Activated CD8-positive, alpha-beta memory T cell treated with anti-CD3 and anti-CD28 coated beads, Interleukin-2, amount 10 ng/mL, durations not matched to agents 7 days and 5 days (primary cell): ENCODE measurements around the gene PPP5C. TPM values are rescaled to one million over a fixed set of nuclear protein-coding genes. Genes with fewer than 3 reads are reported as not detected.
"Not testable (repeated sequence)": the region's sequence is repeated elsewhere in the genome, so short reads cannot be mapped to it uniquely, and the experiment has no call there.

Source experiments
- ATAC-seq: fragments of 150-1000 bp; cut with Tn5 transposase; one replicate; pipeline ENCODE4 v1.10.0; 2021; ENCODE audit warnings: moderate library complexity
- CTCF ChIA-PET: fragments of 350-600 bp; sonication (Branson Sonifier 250); formaldehyde crosslinking; loops from one replicate; lab custom pipeline; 2021; ENCODE audit warnings: antibody characterized with exemption; lab: Charles Lee
- DNase-seq: peaks from one replicate; pipeline ENCODE4 v3.0.0-alpha.2; 2020
- H3K27ac Mint-ChIP-seq: one replicate; pipeline ENCODE4 v1.8.0; 2021; ENCODE audit warnings: mild to moderate bottlenecking, mixed read lengths
- H3K27me3 Mint-ChIP-seq: one replicate; pipeline ENCODE4 v1.8.0; 2021; ENCODE audit warnings: mixed read lengths
- H3K36me3 Mint-ChIP-seq: one replicate; pipeline ENCODE4 v1.8.0; 2021; ENCODE audit warnings: mild to moderate bottlenecking, mixed read lengths
- H3K4me1 Mint-ChIP-seq: one replicate; pipeline ENCODE4 v1.8.0; 2021; ENCODE audit warnings: mixed read lengths
- H3K4me3 Mint-ChIP-seq: one replicate; pipeline ENCODE4 v1.8.0; 2021; ENCODE audit warnings: mild to moderate bottlenecking, moderate library complexity, mixed read lengths
- H3K9me3 Mint-ChIP-seq: one replicate; pipeline ENCODE4 v1.8.0; 2022; ENCODE audit warnings: low read depth, mixed read lengths
- total RNA-seq, 2 experiments: library from RNA; stranded (reverse); gene quantifications; one replicate each; pipeline ENCODE4 v1.2.3, GENCODE V29; 2021

PPP5C gene
- total RNA-seq, 2 experiments from 2014 or later, result 99.2 to 110 TPM

DNA sequence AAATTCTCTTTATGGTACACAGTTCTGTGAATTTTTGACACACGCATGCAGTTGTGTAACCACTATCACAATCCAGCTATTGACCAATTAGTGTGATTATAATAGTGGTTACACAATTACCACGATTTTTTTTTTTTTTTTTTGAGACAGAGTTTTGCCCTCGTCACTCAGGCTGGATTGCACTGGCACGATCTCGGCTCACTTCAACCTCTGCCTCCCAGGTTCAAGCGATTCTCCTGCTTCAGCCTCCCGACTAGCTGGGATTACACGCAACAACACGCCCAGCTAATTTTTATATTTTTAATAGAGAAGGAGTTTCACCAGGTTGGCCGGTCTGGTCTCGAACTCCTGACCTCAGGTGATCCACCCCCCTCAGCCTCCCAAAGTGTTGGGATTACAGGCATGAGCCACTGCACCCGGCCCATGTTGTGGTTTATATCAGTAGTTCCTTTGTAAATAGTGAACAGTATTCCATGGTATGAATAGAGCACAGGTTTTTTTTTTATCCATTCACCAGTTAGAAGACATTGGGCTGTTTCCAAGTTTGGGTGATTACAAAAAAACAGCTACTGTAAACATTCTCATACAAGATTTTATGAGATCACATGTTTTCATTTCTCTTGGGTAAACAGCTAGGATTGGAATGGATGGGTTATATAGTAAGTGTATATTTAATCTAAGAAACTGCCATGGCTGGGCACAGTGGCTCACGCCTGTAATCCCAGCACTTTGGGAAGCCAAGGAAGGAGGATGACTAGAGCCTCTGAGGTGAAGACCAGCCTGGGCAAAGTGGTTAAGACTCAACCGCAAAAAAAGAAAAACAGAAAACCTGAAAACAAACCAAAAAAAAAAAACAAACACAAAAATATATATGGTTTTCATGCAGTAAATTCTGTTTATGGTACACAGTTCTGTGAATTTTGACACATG is 33.1 kb upstream of the PPP5C start:
- H3K36me3 Mint-ChIP-seq, H3K9me3 Mint-ChIP-seq, H3K4me3 Mint-ChIP-seq, CTCF ChIA-PET, H3K4me1 Mint-ChIP-seq, H3K27ac Mint-ChIP-seq, ATAC-seq, H3K27me3 Mint-ChIP-seq, DNase-seq: not testable (repeated sequence)

DNA sequence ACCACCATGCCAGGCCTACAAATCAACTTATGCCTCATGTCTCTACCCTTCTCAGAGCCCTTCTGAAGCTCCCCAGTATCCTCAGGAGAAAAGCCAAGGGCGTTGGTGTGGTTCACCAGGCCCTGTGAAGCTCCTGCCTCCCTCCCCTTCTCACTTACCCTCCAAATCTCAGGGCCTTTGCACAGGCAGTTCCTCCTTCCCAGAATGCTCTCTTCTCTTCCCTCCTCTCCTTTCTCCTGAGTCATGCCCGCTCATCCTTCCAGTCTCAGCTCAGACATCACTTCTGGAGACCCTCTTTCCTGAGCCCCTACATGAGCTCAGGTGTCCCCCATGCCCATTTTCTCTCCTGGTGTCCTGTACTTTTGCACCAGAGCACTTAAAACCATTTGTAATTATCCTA is 29.5 kb upstream of the PPP5C start:
- DNase-seq (no peak), ATAC-seq (no peak)
- CTCF ChIA-PET, result no interaction called here
- Mint-ChIP-seq H3K36me3 (no peaks in the 10 kb centered on the region), H3K27ac (no peak overlapping the region), H3K4me3 (no peak overlapping the region), H3K4me1 (no peaks in the 10 kb centered on the region), H3K27me3 (no peaks in the 10 kb centered on the region), H3K9me3 (no peaks in the 10 kb centered on the region)

DNA sequence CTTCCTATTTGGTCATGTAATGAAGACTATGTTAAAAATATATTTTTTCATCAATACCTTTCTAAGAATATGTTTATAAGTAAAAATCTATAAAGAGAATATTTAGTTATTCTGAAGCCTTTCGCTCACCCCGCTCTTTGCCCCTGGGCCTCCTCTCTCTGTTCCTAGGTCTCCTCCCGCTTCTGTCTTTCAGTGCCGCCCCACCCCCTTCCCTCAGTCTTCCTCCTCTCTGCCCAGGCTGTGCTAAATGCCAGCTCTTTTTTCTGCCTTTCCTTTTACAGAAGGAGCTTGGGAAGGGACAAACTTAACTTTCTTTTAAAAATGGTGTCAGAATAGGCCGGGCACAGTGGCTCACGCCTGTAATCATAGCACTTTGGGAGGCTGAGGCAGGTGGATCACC is 27.3 kb upstream of the PPP5C start:
- no peak overlapping the region for H3K4me3 Mint-ChIP-seq
- no peak for ATAC-seq
- no peak for DNase-seq
- H3K27ac Mint-ChIP-seq, result no peak overlapping the region
- H3K36me3 Mint-ChIP-seq, result no peaks in the 10 kb centered on the region
- no peaks in the 10 kb centered on the region for H3K9me3 Mint-ChIP-seq
- no peaks in the 10 kb centered on the region for H3K4me1 Mint-ChIP-seq
- no peaks in the 10 kb centered on the region for H3K27me3 Mint-ChIP-seq
- CTCF ChIA-PET, result no interaction called here

DNA sequence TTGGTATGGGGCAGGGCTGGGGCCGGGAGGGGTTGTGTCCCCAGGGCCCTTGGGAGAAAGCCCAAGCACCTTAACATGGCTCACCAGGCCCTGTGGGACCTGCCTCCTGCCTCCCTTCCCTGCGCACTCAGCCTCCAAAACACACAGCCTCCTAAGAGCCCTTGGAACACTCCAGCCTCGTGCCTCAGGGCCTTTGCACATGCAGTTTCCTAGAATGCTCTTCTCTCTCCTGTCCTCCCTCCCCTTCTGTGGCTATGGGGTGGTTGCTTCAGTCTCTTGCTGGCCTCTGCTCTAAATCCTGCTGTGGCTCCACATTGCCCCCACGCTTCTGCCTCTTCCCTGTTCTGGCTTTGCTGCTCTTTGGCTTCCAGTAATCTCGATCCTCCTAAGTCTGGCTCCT is 26.3 kb upstream of the PPP5C start:
- no peak for ATAC-seq
- no peak for DNase-seq
- peaks cover 1% of the 10 kb centered on the region for H3K9me3 Mint-ChIP-seq
- H3K27me3 Mint-ChIP-seq, result no peaks in the 10 kb centered on the region
- H3K4me1 Mint-ChIP-seq, result no peaks in the 10 kb centered on the region
- H3K27ac Mint-ChIP-seq, result no peak overlapping the region
- H3K36me3 Mint-ChIP-seq, result no peaks in the 10 kb centered on the region
- no peak overlapping the region for H3K4me3 Mint-ChIP-seq
- CTCF ChIA-PET, result no interaction called here

DNA sequence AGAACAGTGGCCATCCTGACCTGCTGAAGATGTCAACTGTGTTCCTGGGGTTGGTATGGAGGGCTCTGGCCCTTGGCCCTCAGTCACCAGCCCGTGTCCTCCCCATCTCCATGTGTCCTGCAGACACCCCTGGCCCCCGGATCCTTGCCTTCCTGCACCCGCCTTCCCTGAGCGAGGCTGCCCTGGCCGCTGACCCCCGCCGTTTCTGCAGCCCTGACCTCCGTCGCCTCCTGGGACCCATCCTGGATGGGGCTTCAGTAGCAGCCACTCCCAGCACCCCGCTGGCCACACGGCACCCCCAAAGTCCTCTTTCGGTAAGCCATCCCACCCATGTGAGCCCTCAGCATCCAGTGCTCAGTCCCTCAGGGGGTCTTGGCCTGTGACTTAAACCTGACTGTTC is 25.2 kb upstream of the PPP5C start:
- no peak for ATAC-seq
- Mint-ChIP-seq H3K27me3 (no peaks in the 10 kb centered on the region), H3K36me3 (peaks cover 2% of the 10 kb centered on the region), H3K4me3 (no peak overlapping the region), H3K9me3 (peaks cover 9% of the 10 kb centered on the region), H3K4me1 (no peaks in the 10 kb centered on the region), H3K27ac (no peak overlapping the region)
- CTCF ChIA-PET, result no interaction called here
- DNase-seq, result no peak

GRCh38 chr19:46323227-46323626 is 23.7 kb upstream of the PPP5C start:
- ATAC-seq, H3K36me3 Mint-ChIP-seq, H3K4me1 Mint-ChIP-seq, DNase-seq, CTCF ChIA-PET, H3K27me3 Mint-ChIP-seq, H3K27ac Mint-ChIP-seq, H3K4me3 Mint-ChIP-seq: not testable (repeated sequence)
- H3K9me3 Mint-ChIP-seq, result peaks cover 14% of the 10 kb centered on the region

DNA sequence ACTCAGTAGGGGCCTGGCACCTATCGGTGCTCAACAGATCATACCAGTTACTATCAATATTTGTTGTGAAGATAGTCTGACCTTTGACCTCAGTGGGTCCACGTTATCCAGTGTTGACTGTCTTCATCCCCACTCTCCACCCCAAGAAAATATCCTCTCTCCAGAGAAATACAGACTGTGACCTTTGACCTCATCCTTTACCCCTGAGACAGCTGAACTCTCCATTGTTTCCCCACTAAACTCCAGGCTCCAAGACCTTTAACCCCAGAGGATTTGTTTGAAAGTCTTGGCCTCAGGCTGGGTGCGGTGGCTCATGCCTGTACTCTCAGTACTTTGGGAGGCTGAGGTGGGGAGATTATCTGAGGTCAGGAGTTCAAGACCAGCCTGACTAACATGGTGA is 22.6 kb upstream of the PPP5C start:
- H3K4me3 Mint-ChIP-seq, result no peak overlapping the region
- H3K9me3 Mint-ChIP-seq, result peaks cover 18% of the 10 kb centered on the region
- DNase-seq, result no peak
- CTCF ChIA-PET, result no interaction called here
- no peak for ATAC-seq
- H3K36me3 Mint-ChIP-seq, result peaks cover 2% of the 10 kb centered on the region
- no peaks in the 10 kb centered on the region for H3K27me3 Mint-ChIP-seq
- no peaks in the 10 kb centered on the region for H3K4me1 Mint-ChIP-seq
- H3K27ac Mint-ChIP-seq, result no peak overlapping the region

GRCh38 chr19:46326608-46327007 is 20.3 kb upstream of the PPP5C start:
- no peak for ATAC-seq
- H3K4me3 Mint-ChIP-seq, result no peak overlapping the region
- peaks cover 21% of the 10 kb centered on the region for H3K9me3 Mint-ChIP-seq
- peaks cover 4% of the 10 kb centered on the region for H3K36me3 Mint-ChIP-seq
- CTCF ChIA-PET, result no interaction called here
- H3K27ac Mint-ChIP-seq, result no peak overlapping the region
- H3K27me3 Mint-ChIP-seq, result no peaks in the 10 kb centered on the region
- H3K4me1 Mint-ChIP-seq, result no peaks in the 10 kb centered on the region
- DNase-seq, result no peak

- Mint-ChIP-seq H3K4me1 (no peaks in the 10 kb centered on the region), H3K9me3 (peaks cover 21% of the 10 kb centered on the region), H3K4me3 (no peak overlapping the region), H3K27me3 (no peaks in the 10 kb centered on the region), H3K27ac (no peak overlapping the region), H3K36me3 (peaks cover 4% of the 10 kb centered on the region)
- DNase-seq, result no peak
- CTCF ChIA-PET, result no interaction called here
- no peak for ATAC-seq
Measured at GRCh38 chr19:46328079-46328478, 18.8 kb upstream of the PPP5C start.

GRCh38 chr19:46330319-46330918 is 16.5 kb upstream of the PPP5C start:
- no peaks in the 10 kb centered on the region for H3K27me3 Mint-ChIP-seq

DNA sequence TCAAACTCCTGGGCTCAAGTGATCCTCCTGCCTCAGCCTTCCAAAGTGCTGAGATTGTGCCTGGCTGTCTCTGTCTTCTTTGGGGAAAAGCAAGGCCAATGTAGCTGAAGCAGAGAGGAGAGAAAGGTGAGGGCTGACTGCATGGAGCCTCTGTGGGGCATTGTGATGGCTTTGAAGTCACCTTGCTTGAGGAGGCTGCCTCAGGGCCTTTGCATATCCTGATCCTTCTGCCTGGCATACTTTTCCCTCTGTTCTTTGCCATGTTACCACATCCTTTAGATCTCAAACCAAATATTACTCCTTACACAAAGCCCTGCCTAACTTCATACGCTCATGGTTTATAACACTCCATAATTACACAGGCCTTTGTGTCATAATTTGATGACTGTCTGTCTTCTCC is 9.4 kb upstream of the PPP5C start:
- DNase-seq (no peak), ATAC-seq (no peak)
- CTCF ChIA-PET, result interaction anchor here (1.0 to 1.1 kb wide), 2 partner anchors 9 to 58 kb away, joined by 3 to 6 read pairs; partner anchors contain the start of gene PPP5C
- Mint-ChIP-seq H3K9me3 (no peaks in the 10 kb centered on the region), H3K4me3 (no peak overlapping the region), H3K4me1 (no peaks in the 10 kb centered on the region), H3K27me3 (peaks cover 12% of the 10 kb centered on the region), H3K27ac (no peak overlapping the region), H3K36me3 (no peaks in the 10 kb centered on the region)

More at GRCh38 chr19:46330319-46330918, 16.5 kb upstream of the PPP5C start:
- Mint-ChIP-seq H3K4me3 (no peak overlapping the region), H3K36me3 (peaks cover 4% of the 10 kb centered on the region), H3K9me3 (peaks cover 21% of the 10 kb centered on the region), H3K27ac (no peak overlapping the region), H3K4me1 (no peaks in the 10 kb centered on the region)
- CTCF ChIA-PET, result no interaction called here
- ATAC-seq (no peak), DNase-seq (no peak)

DNA sequence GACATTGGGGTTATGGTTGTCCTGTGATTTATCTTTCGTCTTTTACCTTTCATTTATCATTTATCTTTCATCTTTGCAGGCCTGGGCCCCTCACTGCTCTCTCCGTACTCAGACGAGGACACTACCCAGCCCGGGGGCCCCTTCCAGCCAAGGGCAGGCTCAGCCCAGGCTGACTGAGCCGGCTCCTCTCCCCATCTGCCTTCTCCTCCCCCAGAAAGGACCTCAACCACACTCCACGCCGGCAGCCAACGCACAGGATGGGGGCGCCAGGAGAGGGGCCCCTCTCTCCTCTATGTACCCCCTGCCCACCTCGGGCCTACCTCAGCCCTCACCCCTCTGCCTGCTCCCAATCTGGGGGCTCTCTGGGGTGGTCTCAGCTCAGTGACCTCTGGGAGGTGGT is 7.4 kb upstream of the PPP5C start:
- DNase-seq (no peak), ATAC-seq (no peak)
- peaks cover 17% of the 10 kb centered on the region for H3K27me3 Mint-ChIP-seq
- CTCF ChIA-PET, result no interaction called here
- no peak overlapping the region for H3K4me3 Mint-ChIP-seq
- no peaks in the 10 kb centered on the region for H3K4me1 Mint-ChIP-seq
- no peak overlapping the region for H3K27ac Mint-ChIP-seq
- H3K9me3 Mint-ChIP-seq, result no peaks in the 10 kb centered on the region
- H3K36me3 Mint-ChIP-seq, result no peaks in the 10 kb centered on the region

DNA sequence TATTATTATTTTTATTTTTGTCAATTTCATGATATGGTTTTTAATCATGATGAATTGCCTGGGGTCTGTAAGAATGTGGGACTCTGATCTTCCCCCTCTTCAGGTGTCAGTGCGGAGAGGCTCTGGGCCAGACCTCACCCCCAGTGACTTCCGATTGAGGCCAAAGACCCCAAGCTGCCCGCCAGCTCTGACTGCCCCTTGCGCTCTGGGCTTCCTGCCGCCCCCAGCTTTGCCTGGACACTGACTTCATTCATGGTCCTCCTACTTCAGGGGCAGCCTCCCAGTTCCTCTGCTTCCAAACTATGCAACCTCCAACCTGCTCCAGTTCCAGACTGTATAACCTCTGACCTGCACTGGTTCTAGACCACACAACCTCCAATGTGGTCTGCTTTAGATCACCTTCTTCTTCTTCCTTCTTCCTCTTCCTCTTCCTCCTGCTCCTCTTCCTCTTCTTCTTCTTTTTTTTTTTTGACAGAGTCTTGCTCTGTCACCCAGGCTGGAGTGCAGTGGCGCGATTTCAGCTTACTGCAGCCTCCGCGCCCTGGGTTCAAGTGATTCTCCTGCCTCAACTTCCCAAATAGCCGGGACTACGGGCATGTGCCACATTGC is 6.7 kb upstream of the PPP5C start:
- Mint-ChIP-seq H3K9me3 (no peaks in the 10 kb centered on the region), H3K27me3 (peaks cover 17% of the 10 kb centered on the region), H3K27ac (no peak overlapping the region), H3K4me3 (no peak overlapping the region), H3K4me1 (no peaks in the 10 kb centered on the region), H3K36me3 (no peaks in the 10 kb centered on the region)
- ATAC-seq, result no peak
- no peak for DNase-seq
- CTCF ChIA-PET, result no interaction called here

- H3K9me3 Mint-ChIP-seq, result no peaks in the 10 kb centered on the region
- H3K4me3 Mint-ChIP-seq, result no peak overlapping the region
- ATAC-seq (no peak), DNase-seq (no peak)
- H3K4me1 Mint-ChIP-seq, result peaks cover 6% of the 10 kb centered on the region
- no peaks in the 10 kb centered on the region for H3K36me3 Mint-ChIP-seq
- CTCF ChIA-PET, result no interaction called here
- H3K27me3 Mint-ChIP-seq, result peaks cover 18% of the 10 kb centered on the region
- H3K27ac Mint-ChIP-seq, result no peak overlapping the region
Measured at GRCh38 chr19:46341937-46342336, 5.0 kb upstream of the PPP5C start.
